Sigmoid colon (tissue), 7 donors: ENCODE results near the gene NECTIN4. TPM values are rescaled to one million over a fixed set of nuclear protein-coding genes. Genes with fewer than 3 reads are reported as not detected.
A peak's percentile ranks its signal among the peaks of the same experiment; 100 is the strongest.

ENCODE experiments used
- DNase-seq: peaks from one replicate; pipeline ENCODE4 v3.0.0-alpha.2; 2019
- H3K27ac ChIP-seq, 4 donors: fragments of 200-600 bp; sonication (generic); one replicate each; pipeline ENCODE4 v1.5.1; 2016 to 2019; ENCODE audit warnings: mild to moderate bottlenecking in 1 of 4
- H3K27me3 ChIP-seq, 3 donors: fragments of 200-600 bp; sonication (generic); one replicate each; pipeline ENCODE4 v1.5.1; 2019; ENCODE audit warnings: mild to moderate bottlenecking in 1 of 3
- H3K36me3 ChIP-seq, 4 donors: fragments of 200-600 bp; sonication (generic); one replicate each; pipeline ENCODE4 v1.5.1; 2016 to 2019
- H3K4me1 ChIP-seq, 4 donors: fragments of 200-600 bp; sonication (generic); one replicate each; pipeline ENCODE4 v1.5.1; 2017 to 2019
- H3K4me3 ChIP-seq, 4 donors: fragments of 200-600 bp; sonication (generic); one replicate each; pipeline ENCODE4 v1.5.1; 2017 to 2019; ENCODE audit warnings: mild to moderate bottlenecking in 2 of 4, moderate library complexity in 1 of 4
- H3K9me3 ChIP-seq, 4 donors: fragments of 200-600 bp in 3 of 4; sonication (generic) in 3 of 4; one replicate each; pipeline versions ENCODE4 v1.5.1 to v1.6.1; 2013 to 2019
- CTCF ChIP-seq, 4 experiments: fragments of 450-650 bp in 3 of 4; fragments of 200-600 bp in 1 of 4; IDR thresholded peaks; one replicate each; pipeline ENCODE4 v1.5.1; 2016 to 2019; ENCODE audit warnings: antibody characterized with exemption in 4 of 4, mild to moderate bottlenecking in 3 of 4, moderate library complexity in 2 of 4
- EP300 ChIP-seq, 4 donors: sonication (generic); formaldehyde crosslinking; IDR thresholded peaks; one replicate each; pipeline ENCODE4 v1.6.1; 2017; ENCODE audit warnings: antibody characterized with exemption in 4 of 4
- POLR2A ChIP-seq, 2 donors: fragments of 450-650 bp; IDR thresholded peaks; one replicate each; pipeline ENCODE4 v1.6.1; 2016; ENCODE audit warnings: antibody characterized with exemption in 2 of 2, mild to moderate bottlenecking in 2 of 2, moderate library complexity in 2 of 2
- POLR2AphosphoS5 ChIP-seq, 4 donors: sonication (generic); formaldehyde crosslinking; IDR thresholded peaks; one replicate each; pipeline ENCODE4 v1.6.1; 2017; ENCODE audit warnings: antibody characterized with exemption in 4 of 4
- WGBS, 2 donors: extraction: QIAGEN DNeasy Blood & Tissue Kit; methylation state at CpG; one replicate each; pipeline ENCODE4 v1.1.7; 2013; 5-methylcytosine and 5-hydroxymethylcytosine counted together
- intact Hi-C: fragments of 100-400 bp; cut with DNase I; formaldehyde crosslinking; loops from one replicate; pipeline ENCODE4 v1.15.1; 2023
- polyA plus RNA-seq, 3 donors: library from polyadenylated mRNA; stranded (reverse); fragments of 200-250 nt; gene quantifications; one replicate each; pipeline ENCODE4 v1.2.3, GENCODE V29; 2013
- total RNA-seq, 4 donors: library from RNA; depleted of rRNA; stranded (reverse); fragments of >200 nt; gene quantifications; one replicate each; pipeline ENCODE4 v1.1.0, GENCODE V29; 2016
- donor health status: healthy with polysubstance abuse.
- donor health status: Bipolar disorder and iron deficiency.
- donor health status: healthy.

NECTIN4 gene
- total and polyA plus RNA-seq, 7 donors: 1.2 to 2.8 TPM; not detected in 5

GRCh38 chr1:161132410-161133219 is 43.3 kb upstream of the NECTIN4 start, which contains the start of gene DEDD:
Gene DEDD (minus strand): TSS chr1:161132667. CDS start chr1:161124462, 8,205 bp downstream.
- TF ChIP-seq POLR2AphosphoS5 (IDR thresholded peaks at IDR 0.05): peak; percentile 7 to 54 (median 44)
- TF ChIP-seq POLR2A (IDR thresholded peaks at IDR 0.05): no peak
- TF ChIP-seq CTCF (IDR thresholded peaks at IDR 0.05): no peak
- TF ChIP-seq EP300 (IDR thresholded peaks at IDR 0.05): peak in 1 of 4 donors; percentile 56
- no peaks in the 10 kb centered on the region for H3K27me3 ChIP-seq
- H3K4me3 ChIP-seq: peak within 1 kb of the TSS; percentile 69 to 83 (median 76)
- 1% methylated on average over 68 of the region's 68 CpGs for WGBS, 2 donors
- peaks cover 0 to 52% (median 41%) of the 10 kb centered on the region in 4 donors for H3K4me1 ChIP-seq
- H3K9me3 ChIP-seq: no peaks in the 10 kb centered on the region
- peak; percentile 98 for DNase-seq
- H3K27ac ChIP-seq: peak within 1 kb of the TSS; percentile 90 to 97 (median 92)
- H3K36me3 ChIP-seq: peaks cover 9 to 26% (median 13%) of the 10 kb centered on the region in 4 donors
- intact Hi-C loops: loop anchor here (2.0 kb wide), 2 partner anchors 14 to 26 kb away; partner anchors contain the start of genes NIT1, PFDN2 and USP21

GRCh38 chr1:161131523-161132409 is 42.4 kb upstream of the NECTIN4 start:
- Histone ChIP-seq H3K27me3 (no peaks in the 10 kb centered on the region), H3K27ac (peak overlapping the region; percentile 90 to 97 (median 92)), H3K36me3 (peaks cover 10 to 35% (median 20%) of the 10 kb centered on the region in 4 donors), H3K9me3 (no peaks in the 10 kb centered on the region), H3K4me1 (peaks cover 0 to 55% (median 48%) of the 10 kb centered on the region in 4 donors), H3K4me3 (peak overlapping the region; percentile 69 to 83 (median 76))
- DNase-seq: no peak
- TF ChIP-seq EP300 (IDR thresholded peaks at IDR 0.05) (no peak), POLR2AphosphoS5 (IDR thresholded peaks at IDR 0.05) (peak in 2 of 4 donors; percentile 8 to 33), CTCF (IDR thresholded peaks at IDR 0.05) (no peak)
- intact Hi-C loops: loop anchor here (2.0 kb wide), 2 partner anchors 13 to 27 kb away; partner anchors contain the start of genes NIT1, PFDN2 and USP21
- 7% methylated on average over 22 of the region's 22 CpGs for WGBS, 2 donors

- peaks cover 10 to 50% (median 22%) of the 10 kb centered on the region in 4 donors for H3K36me3 ChIP-seq
These were observed 40.9 kb upstream of the NECTIN4 start for GRCh38 chr1:161130266-161130665.

More at GRCh38 chr1:161130266-161130665, 40.9 kb upstream of the NECTIN4 start:
- H3K9me3 ChIP-seq: no peaks in the 10 kb centered on the region
- H3K27ac ChIP-seq: no peak overlapping the region
- TF ChIP-seq POLR2AphosphoS5 (IDR thresholded peaks at IDR 0.05) (no peak), EP300 (IDR thresholded peaks at IDR 0.05) (no peak), CTCF (IDR thresholded peaks at IDR 0.05) (no peak), POLR2A (IDR thresholded peaks at IDR 0.05) (no peak)
- H3K4me1 ChIP-seq: peaks cover 0 to 55% (median 49%) of the 10 kb centered on the region in 4 donors
- H3K27me3 ChIP-seq: no peaks in the 10 kb centered on the region
- no peak for DNase-seq
- H3K4me3 ChIP-seq: no peak overlapping the region
- intact Hi-C loops: no loop called here
- 70 to 75% methylated on average over 1 of the region's 1 CpG for WGBS, 2 donors
